ENCODE measurements around the gene NPAS3. TPM values are rescaled to one million over a fixed set of nuclear protein-coding genes. Genes with fewer than 3 reads are reported as not detected.

Gene NPAS3
- total RNA-seq, 1 donor from 2014 or later, result 3.6 TPM

GRCh38 chr14:33569821-33570687 lies 631.4 kb downstream of the NPAS3 start:
- no peak for DNase-seq (ENCODE audit: low spot score)

GRCh38 chr14:33570694-33571310 lies 632.1 kb downstream of the NPAS3 start:
- no peak for DNase-seq (ENCODE audit: low spot score)

GRCh38 chr14:33573301-33573880 lies 634.7 kb downstream of the NPAS3 start:
- DNase-seq (ENCODE audit: low spot score), result no peak

- no peak for DNase-seq (ENCODE audit: low spot score)
Measured at GRCh38 chr14:33576014-33576413, 637.3 kb downstream of the NPAS3 start.

- no peak for DNase-seq (ENCODE audit: low spot score)
Measured at GRCh38 chr14:33578461-33579216, 640.0 kb downstream of the NPAS3 start.

- no peak for DNase-seq (ENCODE audit: low spot score)
Measured at GRCh38 chr14:33580231-33580749, 641.6 kb downstream of the NPAS3 start.

GRCh38 chr14:33580841-33581240 lies 642.2 kb downstream of the NPAS3 start:
- no peak for DNase-seq (ENCODE audit: low spot score)

GRCh38 chr14:33584697-33585096 lies 646.0 kb downstream of the NPAS3 start:
- DNase-seq (ENCODE audit: low spot score), result no peak

- DNase-seq (ENCODE audit: low spot score), result no peak
Measured at GRCh38 chr14:33586806-33587205, 648.1 kb downstream of the NPAS3 start.

GRCh38 chr14:33587791-33588190 lies 649.1 kb downstream of the NPAS3 start:
- DNase-seq (ENCODE audit: low spot score), result no peak

- no peak for DNase-seq (ENCODE audit: low spot score)
Measured at GRCh38 chr14:33588771-33589170, 650.1 kb downstream of the NPAS3 start.

- DNase-seq (ENCODE audit: low spot score), result no peak
Measured at GRCh38 chr14:33589334-33589733, 650.7 kb downstream of the NPAS3 start.

- no peak for DNase-seq (ENCODE audit: low spot score)
Measured at GRCh38 chr14:33590891-33591630, 652.4 kb downstream of the NPAS3 start.

- DNase-seq (ENCODE audit: low spot score), result no peak
Measured at GRCh38 chr14:33592297-33592696, 653.6 kb downstream of the NPAS3 start.

GRCh38 chr14:33596211-33597080 lies 657.8 kb downstream of the NPAS3 start:
- DNase-seq (ENCODE audit: low spot score), result no peak

GRCh38 chr14:33598582-33598981 lies 659.9 kb downstream of the NPAS3 start:
- no peak for DNase-seq (ENCODE audit: low spot score)

- DNase-seq (ENCODE audit: low spot score), result no peak
Measured at GRCh38 chr14:33602396-33602795, 663.7 kb downstream of the NPAS3 start.

GRCh38 chr14:33606591-33606990 lies 667.9 kb downstream of the NPAS3 start:
- no peak for DNase-seq (ENCODE audit: low spot score)

GRCh38 chr14:33609582-33609981 lies 670.9 kb downstream of the NPAS3 start:
- DNase-seq (ENCODE audit: low spot score), result no peak

GRCh38 chr14:33610121-33610520 lies 671.4 kb downstream of the NPAS3 start:
- DNase-seq (ENCODE audit: low spot score), result no peak
